RWPE2 (cell line): ENCODE measurements around the gene EFHD2.
"Not testable (repeated sequence)": the region's sequence is repeated elsewhere in the genome, so short reads cannot be mapped to it uniquely, and the experiment has no call there.

ENCODE experiments used
- ATAC-seq: fragments of 200-7000 bp; cut with Tn5 transposase; 3 replicates; pipeline ENCODE4 v1.9.1; 2021; ENCODE audit warnings: low read depth
- DNase-seq: peaks from one replicate; pipeline ENCODE4 v3.0.0-alpha.2; 2020; ENCODE audit warnings: low spot score
- H3K27ac ChIP-seq: fragments of 450-650 bp; 2 replicates; pipeline ENCODE4 v1.5.1; 2017; ENCODE audit warnings: mild to moderate bottlenecking; ENCODE audit not compliant: poor library complexity, severe bottlenecking
- H3K27me3 ChIP-seq: fragments of 250-450 bp; sonication (Bioruptor Pico); 2 replicates; pipeline ENCODE4 v1.5.1; 2021; ENCODE audit warnings: mild to moderate bottlenecking, moderate library complexity; ENCODE audit not compliant: insufficient read depth, poor library complexity, severe bottlenecking
- H3K36me3 ChIP-seq: fragments of 250-450 bp; sonication (Bioruptor Pico); 2 replicates; pipeline ENCODE4 v1.5.1; 2020; ENCODE audit warnings: low read depth, mild to moderate bottlenecking, moderate library complexity
- H3K4me1 ChIP-seq: fragments of 250-450 bp; sonication (Bioruptor Pico); 2 replicates; pipeline ENCODE4 v1.5.1; 2021; ENCODE audit warnings: mild to moderate bottlenecking, moderate library complexity; ENCODE audit not compliant: insufficient read depth, poor library complexity, severe bottlenecking
- H3K4me3 ChIP-seq: fragments of 250-450 bp; sonication (Bioruptor Pico); 2 replicates; pipeline ENCODE4 v1.5.1; 2021; ENCODE audit warnings: mild to moderate bottlenecking, moderate library complexity; ENCODE audit not compliant: severe bottlenecking
- H3K9me3 ChIP-seq: fragments of 250-450 bp; sonication (Bioruptor Pico); 2 replicates; pipeline ENCODE4 v1.5.1; 2021; ENCODE audit warnings: mild to moderate bottlenecking, moderate library complexity; ENCODE audit not compliant: severe bottlenecking
- CTCF ChIP-seq: fragments of 450-650 bp; IDR thresholded peaks from one replicate; pipeline ENCODE4 v1.5.1; 2017; ENCODE audit warnings: mild to moderate bottlenecking, moderate library complexity; ENCODE audit not compliant: poor library complexity, severe bottlenecking

Gene EFHD2

GRCh38 chr1:15425521-15425920 is 15.8 kb downstream of the EFHD2 start:
- H3K4me1 ChIP-seq = peaks cover 22% of the 10 kb centered on the region
- H3K36me3 ChIP-seq = peaks cover 58% of the 10 kb centered on the region
- no peaks in the 10 kb centered on the region for H3K27me3 ChIP-seq
- no peak for ATAC-seq
- no peaks in the 10 kb centered on the region for H3K9me3 ChIP-seq
- no peak overlapping the region for H3K4me3 ChIP-seq
- no peak for DNase-seq
- TF ChIP-seq CTCF = no peak
- H3K27ac ChIP-seq = no peak overlapping the region

GRCh38 chr1:15425958-15426357 is 16.3 kb downstream of the EFHD2 start:
- no peak overlapping the region for H3K4me3 ChIP-seq
- TF ChIP-seq CTCF = no peak
- H3K9me3 ChIP-seq = no peaks in the 10 kb centered on the region
- no peak for ATAC-seq
- DNase-seq = no peak
- peaks cover 18% of the 10 kb centered on the region for H3K4me1 ChIP-seq
- H3K27me3 ChIP-seq = no peaks in the 10 kb centered on the region
- H3K27ac ChIP-seq = no peak overlapping the region
- peaks cover 58% of the 10 kb centered on the region for H3K36me3 ChIP-seq

- no peaks in the 10 kb centered on the region for H3K27me3 ChIP-seq
- no peak overlapping the region for H3K4me3 ChIP-seq
- ATAC-seq (peak; percentile 61), DNase-seq (no peak)
- peaks cover 58% of the 10 kb centered on the region for H3K36me3 ChIP-seq
- no peak for TF ChIP-seq CTCF
- H3K4me1 ChIP-seq = peaks cover 18% of the 10 kb centered on the region
- no peaks in the 10 kb centered on the region for H3K9me3 ChIP-seq
- no peak overlapping the region for H3K27ac ChIP-seq
These were observed 17.0 kb downstream of the EFHD2 start for GRCh38 chr1:15426492-15427279.

DNA sequence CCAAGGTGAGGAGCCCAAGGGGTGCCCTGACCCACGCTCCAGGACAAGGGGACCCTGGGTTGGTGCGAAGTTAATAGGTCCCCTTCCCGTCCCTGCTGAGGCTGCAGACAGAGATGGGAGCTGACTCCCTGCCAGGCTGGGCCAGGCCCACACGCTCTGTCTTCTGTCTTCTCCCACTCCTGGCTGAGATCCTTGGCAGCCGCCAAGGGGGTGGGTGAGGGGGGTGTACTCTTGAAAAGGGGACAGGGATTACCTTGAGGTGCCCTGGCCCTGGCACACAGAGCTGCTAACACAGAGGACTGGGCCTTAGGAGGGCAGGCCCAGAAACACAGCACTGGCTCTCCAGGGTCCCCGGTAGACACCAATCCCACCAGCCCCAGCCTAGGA is 17.6 kb downstream of the EFHD2 start:
- no peaks in the 10 kb centered on the region for H3K9me3 ChIP-seq
- no peak overlapping the region for H3K4me3 ChIP-seq
- no peak overlapping the region for H3K27ac ChIP-seq
- TF ChIP-seq CTCF = no peak
- peaks cover 58% of the 10 kb centered on the region for H3K36me3 ChIP-seq
- DNase-seq (no peak), ATAC-seq (no peak)
- H3K4me1 ChIP-seq = peaks cover 18% of the 10 kb centered on the region
- H3K27me3 ChIP-seq = no peaks in the 10 kb centered on the region

- not testable (repeated sequence) for H3K4me3 ChIP-seq, H3K27ac ChIP-seq, DNase-seq, H3K9me3 ChIP-seq, ATAC-seq, H3K27me3 ChIP-seq
- Histone ChIP-seq H3K36me3 (peaks cover 56% of the 10 kb centered on the region), H3K4me1 (peaks cover 18% of the 10 kb centered on the region)
These were observed 18.6 kb downstream of the EFHD2 start for GRCh38 chr1:15428252-15428651.
